Neural progenitor cell (in vitro differentiated cells): ENCODE measurements around the gene PREX1.
"Not testable (repeated sequence)": the region's sequence is repeated elsewhere in the genome, so short reads cannot be mapped to it uniquely, and the experiment has no call there.

Source experiments
- EZH2 ChIP-seq: fragments of 200-600 bp; sonication (generic); IDR thresholded peaks from 2 replicates; pipeline ENCODE4 v1.6.1; 2017; ENCODE audit warnings: antibody characterized with exemption, mild to moderate bottlenecking, moderate library complexity
- EZH2phosphoT487 ChIP-seq: fragments of 200-600 bp; sonication (generic); IDR thresholded peaks from 2 replicates; pipeline ENCODE4 v1.6.1; 2017; ENCODE audit warnings: antibody characterized with exemption
- TF ChIP-seq, protein P1 (sequence below): fragments of 200-600 bp; sonication (generic); IDR thresholded peaks from 2 replicates; pipeline ENCODE4 v1.5.1; 2017; ENCODE audit warnings: antibody characterized with exemption, mild to moderate bottlenecking

DNA sequence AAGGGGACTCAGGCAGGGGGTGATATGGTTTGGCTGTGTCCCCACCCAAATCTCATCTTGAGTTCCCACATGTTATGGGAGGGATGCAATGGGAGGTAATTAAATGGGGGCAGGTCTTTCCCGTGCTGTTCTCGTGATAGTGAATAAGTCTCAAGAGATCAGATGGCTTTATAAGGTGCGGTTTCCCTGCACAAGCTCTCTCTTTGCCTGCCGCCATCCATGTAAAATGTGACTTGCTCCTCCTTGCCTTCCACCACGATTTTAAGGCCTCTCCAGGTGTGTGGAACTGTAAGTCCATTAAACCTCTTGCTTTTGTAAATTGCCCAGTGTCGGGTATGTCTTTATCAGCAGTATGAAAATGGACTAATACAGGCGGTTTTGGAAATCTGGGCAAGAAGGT lies 52.3 kb downstream of the PREX1 start:
- TF ChIP-seq, protein P1, sequence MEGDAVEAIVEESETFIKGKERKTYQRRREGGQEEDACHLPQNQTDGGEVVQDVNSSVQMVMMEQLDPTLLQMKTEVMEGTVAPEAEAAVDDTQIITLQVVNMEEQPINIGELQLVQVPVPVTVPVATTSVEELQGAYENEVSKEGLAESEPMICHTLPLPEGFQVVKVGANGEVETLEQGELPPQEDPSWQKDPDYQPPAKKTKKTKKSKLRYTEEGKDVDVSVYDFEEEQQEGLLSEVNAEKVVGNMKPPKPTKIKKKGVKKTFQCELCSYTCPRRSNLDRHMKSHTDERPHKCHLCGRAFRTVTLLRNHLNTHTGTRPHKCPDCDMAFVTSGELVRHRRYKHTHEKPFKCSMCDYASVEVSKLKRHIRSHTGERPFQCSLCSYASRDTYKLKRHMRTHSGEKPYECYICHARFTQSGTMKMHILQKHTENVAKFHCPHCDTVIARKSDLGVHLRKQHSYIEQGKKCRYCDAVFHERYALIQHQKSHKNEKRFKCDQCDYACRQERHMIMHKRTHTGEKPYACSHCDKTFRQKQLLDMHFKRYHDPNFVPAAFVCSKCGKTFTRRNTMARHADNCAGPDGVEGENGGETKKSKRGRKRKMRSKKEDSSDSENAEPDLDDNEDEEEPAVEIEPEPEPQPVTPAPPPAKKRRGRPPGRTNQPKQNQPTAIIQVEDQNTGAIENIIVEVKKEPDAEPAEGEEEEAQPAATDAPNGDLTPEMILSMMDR: not testable (repeated sequence)
- TF ChIP-seq EZH2, EZH2phosphoT487: not testable (repeated sequence)
